Suppressor macrophage treated with lipopolysaccharide for 1 hour (primary cell): ENCODE data around the gene SEMA4B.
"Not testable (repeated sequence)": the region's sequence is repeated elsewhere in the genome, so short reads cannot be mapped to it uniquely, and the experiment has no call there.

Experiments used
- DNase-seq, 3 donors: peaks; one replicate each; pipeline ENCODE4 v3.0.0-alpha.2; 2020 to 2022

SEMA4B gene

DNA sequence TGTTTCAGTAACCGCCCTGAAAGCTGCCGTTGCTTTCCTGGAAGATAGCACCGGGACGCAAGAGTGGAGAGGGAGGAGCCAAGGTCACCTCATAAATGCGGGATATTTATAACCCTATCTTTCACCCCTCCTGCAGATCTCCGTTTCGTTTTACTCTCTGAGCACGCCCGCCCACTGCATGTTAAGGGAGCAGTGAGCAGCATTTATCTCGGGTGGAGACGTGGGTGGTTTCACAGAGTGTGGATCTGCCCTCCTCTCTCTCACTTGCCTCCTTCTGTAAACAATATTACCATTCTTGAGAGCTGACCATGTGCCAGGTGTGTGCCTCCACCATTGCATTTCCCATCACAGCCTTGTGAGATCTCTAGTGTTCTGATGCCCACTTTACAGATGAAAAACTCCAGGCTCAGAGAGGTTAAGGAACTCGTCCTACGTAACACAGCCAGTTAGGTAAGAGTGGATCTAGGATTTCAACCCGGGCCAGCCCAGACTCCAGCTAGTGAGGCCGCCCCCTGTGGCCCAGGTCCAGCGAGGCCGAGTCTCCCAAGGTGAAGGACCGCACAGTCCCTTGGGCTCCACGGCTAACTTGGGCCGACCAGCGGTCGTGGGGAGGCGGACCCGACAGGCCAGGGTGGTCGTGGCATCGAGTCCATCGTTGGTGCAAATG is 16.9 kb upstream of the SEMA4B start:
- no peak for DNase-seq

DNA sequence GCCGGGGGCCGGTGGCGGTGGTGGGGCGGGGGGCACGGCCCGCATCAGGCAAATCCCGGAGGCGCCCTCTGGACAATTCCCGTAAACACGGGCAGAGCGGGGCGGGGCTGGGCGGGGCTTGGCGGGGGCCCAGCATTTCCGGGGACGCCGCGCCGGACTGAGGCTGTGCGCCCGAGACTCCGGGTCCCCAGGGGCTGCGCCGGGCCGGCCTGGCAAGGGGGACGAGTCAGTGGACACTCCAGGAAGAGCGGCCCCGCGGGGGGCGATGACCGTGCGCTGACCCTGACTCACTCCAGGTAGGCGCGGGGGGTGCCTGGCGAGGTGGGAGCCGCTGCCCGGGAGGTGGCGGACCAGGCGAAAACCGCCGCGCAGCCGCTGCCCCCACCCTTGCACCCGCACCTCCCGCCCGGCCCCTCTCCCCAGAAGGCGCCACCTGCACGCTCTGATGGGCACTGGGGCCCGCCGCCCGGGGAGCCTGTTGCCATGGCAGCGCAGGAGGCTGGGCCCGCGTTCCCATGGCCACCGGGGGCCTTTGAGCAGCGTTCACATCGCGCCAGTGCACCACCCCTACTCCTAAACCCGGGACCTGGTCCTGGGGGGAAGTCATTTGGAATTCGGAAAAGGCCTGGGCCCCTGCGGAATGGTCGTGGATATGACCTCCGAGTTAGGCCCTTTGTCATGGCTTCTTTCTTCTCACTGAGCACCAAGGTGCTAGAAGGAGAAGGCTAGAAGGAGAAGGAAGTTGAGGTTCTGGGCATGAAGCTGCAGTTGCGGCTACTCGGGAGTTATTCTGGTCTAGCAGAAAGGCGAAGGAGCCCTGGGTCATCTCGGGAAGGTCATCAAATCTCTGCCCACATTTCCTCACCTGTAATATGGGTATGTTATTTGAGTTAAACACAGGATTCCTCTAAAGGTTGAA is 16.1 kb upstream of the SEMA4B start:
- DNase-seq: peak; percentile 34 to 70 (median 61)

DNA sequence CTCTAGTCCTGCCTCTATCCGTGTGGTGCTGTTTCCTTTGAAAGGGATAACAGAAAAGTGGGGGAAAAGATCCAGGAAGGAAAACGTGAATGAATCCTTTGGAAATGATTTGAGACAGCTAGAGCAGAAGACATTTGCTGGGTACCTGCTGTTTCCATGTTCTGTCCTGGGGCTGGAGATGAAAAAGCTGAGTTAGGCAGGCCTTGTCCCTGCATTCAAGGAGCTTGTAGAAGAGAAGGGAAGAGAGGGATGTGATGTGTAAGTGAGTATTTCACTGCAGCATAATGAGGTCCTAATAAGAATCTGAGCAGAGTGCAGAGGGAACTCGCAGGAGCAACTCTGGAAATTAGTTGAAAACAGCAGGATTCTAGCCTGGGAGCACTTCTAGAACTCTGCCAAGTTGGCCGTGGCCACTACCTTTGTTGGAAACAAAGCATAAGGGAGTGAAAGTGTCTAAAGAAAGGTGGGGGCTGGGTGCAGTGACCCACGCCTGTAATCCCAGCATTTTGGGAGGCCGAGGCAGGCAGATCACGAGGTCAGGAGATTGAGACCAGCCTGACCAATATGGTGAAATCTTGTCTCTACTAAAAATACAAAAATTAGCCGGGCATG is 13.8 kb upstream of the SEMA4B start:
- DNase-seq: no peak

DNA sequence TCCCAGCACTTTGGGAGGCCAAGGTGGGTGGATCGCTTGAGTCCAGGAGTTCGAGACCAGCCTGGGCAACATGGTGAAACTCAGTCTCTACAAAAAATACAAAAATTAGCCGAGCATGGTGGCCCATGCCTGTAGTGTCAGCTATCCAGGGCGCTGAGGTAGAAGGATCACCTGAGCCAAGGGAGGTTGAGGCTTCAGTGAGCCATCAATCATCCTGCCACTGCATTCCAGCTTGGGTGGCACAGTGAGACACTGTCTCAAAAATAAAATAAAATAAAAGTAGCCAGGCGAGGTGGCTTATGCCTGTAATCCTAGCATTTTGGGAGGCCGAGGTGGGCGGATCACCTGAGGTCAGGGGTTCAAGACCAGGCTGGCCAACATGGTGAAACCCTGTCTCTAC is 13.1 kb upstream of the SEMA4B start:
- DNase-seq: not testable (repeated sequence)

DNA sequence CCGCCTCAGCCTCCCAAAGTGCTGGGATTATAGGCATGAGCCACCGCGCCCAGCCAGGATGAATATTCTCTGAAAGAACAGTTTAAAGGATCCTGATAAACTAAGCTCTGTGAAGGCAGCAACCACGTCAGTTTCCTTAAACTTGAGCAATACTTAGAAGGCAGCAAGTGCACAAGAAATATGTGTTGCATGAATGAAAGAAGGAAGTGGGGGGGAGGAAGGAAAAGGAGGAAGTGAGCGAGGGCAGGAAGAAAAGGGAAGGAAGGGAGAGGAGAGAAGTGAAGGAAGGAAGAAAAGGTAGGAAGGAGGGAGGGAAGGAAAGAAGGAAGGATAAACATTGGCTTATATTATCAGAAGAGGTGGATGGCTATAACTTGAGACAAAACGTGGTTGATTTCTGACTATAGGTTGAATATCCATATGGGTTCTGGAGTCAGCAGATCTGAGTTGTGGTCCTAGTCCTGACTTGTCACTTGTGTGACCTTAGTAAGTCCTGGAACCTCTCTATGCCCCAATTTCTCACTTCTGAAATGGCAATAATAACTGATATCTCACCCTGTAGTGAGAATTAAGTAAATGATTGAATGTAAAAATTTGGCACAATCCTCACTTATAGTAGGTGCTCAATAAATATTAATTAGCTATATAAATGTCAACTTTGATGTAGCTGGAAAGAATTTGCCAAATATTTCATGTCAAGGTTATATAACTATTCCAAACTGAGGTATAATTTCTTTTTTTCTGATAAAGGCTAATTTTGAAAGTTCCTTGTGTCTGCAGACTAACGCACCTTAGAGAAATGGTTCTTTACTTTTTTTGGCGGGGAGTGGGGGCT is 12.0 kb upstream of the SEMA4B start:
- DNase-seq: peak; percentile 71 to 87 (median 85)

DNA sequence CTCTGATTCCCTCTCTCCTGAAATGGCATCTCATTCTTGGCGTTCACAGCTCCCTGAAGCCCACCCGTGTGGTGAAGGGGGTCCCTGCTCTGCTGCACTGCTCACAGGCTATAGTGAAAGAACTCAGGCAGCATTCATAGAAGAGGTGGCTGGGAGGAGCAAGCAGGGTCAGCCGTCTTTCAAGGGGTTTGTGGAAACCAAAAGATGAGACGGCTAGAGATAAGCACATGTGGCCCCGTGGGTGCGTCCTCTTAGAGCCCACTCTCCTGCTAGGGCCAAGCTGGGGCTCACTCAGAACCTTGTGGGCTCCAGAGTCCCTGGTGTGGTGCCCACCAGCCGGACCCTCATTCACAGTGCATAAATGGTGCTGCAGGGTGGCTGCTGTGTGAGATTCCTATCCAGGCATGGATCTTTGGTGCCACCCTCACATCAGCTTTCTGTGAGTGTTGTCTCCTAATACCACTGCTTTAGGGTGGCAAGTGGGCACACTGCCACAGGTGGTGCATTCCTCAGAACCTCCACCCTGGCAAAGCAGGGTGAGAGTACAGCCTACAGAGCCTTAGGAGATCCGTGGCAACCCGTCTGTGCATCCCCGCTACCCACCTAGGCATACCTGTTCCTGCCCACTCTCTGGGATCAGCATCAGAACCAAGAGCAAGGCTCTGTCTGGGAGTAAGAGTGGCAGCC is 11.2 kb upstream of the SEMA4B start:
- no peak for DNase-seq

DNA sequence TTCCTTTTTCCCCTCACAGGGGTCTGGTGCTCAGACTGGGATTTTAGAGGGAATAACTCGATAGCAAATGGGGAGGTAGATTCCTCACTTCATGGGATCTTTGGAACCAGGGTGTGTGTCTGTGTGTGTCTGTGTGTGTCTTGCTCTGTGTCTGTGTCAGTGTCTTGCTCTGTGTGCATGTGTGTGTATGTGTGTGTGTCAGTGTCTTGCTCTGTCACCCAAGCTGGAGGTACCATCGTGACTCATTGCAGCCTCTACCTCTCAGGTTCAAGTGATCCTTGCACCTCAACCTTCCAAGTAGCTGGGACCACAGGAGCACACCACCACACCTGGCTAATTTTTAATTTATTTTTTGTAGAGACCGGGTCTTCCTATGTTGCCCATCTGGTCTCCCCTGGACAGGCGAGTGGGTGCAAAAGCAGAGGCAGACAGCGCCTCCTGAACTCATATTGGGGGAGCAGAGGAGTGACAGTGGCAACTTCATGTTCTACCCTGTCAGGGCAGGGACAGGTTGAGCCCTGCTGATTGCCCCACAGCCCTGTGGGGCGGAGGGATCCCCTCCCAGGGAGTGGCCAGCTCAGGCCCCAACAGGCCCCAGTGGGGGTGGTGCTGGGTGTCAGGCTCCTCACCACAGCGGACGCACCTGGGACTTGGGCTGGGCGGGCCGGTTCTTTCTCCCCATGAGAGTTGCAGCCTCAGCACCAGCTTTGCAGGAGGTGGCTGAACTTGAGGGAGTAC is 10.4 kb upstream of the SEMA4B start:
- DNase-seq: no peak

DNA sequence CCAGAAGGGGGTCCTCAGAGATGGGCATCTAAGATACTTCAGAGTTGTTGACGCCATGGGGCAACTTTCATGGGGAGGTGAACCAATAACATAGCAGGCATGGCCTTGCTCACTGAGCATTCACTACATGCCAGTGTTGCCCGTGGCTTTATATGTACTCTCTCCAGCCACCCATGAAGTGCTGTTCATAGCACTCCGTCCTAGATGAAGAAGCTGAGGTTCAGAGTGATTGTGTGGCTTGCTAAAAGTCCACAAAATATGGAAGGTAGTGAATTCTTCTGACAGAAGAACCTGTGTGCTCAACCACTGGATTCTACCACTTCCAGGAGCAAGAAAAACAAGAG is 9.8 kb upstream of the SEMA4B start:
- DNase-seq: no peak

DNA sequence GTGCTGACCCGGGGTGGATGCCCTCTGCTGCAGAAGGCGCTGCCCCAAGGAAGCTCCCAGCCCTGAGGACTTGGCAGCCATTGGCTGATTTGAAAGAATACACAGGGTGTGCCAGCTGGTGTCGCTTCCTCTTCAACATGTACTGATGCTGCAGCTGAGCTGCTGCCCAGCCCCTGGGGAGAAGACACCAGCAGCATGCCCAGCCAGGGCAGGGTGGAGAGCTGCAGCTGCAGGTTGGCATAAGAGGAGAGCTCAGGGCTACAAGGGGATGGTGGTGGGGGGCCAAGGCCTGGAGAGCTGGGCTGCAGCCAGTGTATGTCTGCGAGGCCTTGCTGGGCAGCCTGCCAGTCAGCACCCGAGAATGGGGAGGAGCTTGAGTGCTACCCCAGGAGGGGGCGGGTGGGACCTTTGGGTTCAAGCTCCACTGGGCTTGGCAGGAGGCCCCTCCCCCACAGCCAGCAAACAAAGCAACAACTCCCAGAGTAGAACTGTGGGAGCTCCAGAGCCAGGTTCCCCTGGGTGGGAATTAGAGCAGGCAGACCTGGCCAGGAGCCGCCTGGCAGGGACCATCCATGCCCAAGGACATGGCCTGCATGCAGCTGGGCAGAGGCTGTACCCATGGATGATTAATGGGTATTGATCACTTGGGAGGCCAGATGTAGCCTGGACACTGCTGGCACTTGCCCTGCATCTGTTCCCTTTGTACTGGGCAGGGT is 9.2 kb upstream of the SEMA4B start:
- peak; percentile 53 to 56 (median 55) for DNase-seq

DNA sequence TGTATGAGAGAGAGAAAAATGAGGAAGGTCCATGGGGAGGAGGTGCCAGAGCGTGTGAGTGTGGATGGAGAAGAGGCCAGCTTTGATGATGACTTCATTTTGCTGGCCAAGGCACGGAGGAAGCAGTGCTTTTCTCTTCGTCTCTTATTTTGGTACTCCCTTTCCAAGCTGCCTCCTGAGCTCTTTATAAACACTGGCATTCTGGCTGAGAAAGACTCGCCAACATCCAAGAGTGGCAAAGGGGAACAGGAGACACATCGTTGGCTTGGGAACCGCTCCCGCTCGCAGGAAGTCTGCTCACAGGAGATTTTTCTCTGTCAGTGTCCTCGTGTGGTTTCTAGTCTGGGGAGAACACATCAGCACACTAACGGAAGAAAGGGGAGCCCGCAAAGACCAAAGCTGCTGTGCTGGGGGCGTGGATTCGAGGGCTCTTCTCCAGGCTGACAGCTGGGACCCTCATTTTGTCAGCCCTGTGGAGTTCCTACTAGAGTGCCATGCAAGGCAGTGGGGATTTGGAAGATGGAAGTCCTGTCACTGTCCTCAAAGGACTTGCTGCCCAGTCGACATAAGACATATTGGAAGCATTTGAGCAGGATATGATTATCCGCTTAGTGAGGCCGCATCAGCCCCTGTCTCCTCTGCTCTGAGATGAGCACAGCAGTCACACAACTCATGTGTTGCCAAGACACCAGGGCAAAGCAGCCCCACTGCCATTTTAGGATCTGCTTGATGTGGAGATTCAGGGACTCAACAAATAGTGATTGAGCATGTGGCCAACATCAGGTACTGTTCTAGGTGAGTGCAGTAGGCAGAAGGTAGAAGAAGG is 8.0 kb upstream of the SEMA4B start:
- peak; percentile 66 to 70 (median 69) for DNase-seq

DNA sequence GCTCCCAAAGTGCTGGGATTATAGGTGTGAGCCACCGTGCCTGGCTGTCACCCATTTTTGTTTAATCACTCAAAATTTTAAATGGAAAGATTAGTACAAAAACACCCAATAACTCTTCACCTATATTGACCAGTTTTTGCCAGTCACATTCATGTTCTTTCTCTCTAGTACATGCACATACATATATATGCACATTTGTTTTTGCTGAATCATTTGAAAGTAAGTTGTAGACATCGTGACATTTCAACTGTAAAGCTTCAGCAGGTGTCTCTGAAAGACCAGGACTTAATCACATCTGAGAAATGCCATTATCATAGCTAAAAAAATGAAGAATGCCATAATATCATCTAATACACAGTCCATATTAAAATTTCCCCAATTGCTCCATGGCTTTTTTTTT is 6.5 kb upstream of the SEMA4B start:
- DNase-seq: no peak

DNA sequence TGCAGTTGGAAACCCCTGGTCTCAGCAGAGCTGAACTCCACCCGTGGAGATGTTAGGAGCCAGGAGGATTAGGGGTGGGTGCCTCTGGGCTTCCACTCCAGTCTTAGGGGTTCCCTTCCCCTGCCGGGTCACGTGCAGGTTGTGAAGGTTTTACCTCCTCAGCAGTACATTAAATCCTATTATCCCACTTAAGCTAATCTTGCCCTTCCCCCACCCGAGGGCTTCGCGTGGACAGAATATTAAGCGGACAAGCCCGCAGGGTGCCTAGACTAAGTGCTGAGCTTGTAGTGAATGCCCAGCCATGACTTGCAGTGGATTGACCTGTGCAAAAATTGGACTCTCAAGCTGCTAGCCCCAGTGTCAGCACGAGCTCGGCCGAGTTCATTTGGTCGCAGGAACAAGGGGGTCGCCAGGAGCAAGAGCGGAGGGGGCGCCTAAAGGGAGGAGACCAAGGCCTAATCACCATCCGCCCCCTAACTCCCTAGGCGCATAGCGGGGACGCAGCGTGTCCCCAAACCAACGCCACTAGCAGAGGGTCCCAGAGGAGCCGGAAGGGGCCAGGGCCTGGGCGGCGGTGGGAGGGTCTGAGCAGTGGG is 498 bp upstream of the SEMA4B start:
- no peak for DNase-seq

DNA sequence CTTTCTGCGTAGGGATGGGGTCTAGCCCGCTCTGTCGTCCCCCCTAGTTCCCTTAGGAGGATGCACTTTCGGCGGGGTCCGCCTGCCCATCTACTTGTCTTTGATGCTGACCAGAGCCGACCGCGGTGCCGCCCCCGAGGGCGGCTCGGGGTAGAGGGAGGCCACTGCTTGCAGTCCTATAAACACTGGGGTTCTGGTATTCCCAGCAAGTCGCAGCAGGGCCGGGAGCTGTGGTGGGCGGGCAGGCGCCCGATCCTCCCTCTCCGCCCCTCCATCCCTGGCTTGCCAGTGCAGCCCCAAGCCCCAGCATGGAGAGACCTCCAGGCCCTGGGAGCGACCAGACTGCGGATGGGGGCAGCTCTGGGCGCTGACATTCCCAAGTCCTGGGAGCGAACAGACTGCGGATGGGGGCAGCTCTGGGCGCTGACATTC is 830 bp downstream of the SEMA4B start:
- peak in 1 of 3 donors; percentile 10 for DNase-seq

DNA sequence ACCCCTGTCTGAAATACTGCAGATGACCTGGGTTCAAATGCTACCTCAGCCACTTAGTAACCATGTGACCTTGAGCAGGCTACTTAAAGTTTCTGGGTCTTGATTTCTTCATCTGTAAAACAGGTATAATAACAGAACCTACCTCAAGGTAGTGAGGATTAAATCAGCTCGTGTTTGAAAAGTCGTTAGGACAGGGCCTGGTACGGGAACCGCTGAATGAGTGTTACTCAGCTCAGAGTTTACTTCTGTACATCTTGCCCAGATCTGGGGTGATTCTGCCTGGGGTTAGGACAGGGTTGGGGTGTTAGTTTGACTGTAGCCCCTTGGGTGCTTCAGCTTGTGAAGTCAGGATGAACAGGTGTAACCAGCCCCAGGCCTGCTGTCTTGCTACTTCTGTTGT is 1.8 kb downstream of the SEMA4B start:
- no peak for DNase-seq

DNA sequence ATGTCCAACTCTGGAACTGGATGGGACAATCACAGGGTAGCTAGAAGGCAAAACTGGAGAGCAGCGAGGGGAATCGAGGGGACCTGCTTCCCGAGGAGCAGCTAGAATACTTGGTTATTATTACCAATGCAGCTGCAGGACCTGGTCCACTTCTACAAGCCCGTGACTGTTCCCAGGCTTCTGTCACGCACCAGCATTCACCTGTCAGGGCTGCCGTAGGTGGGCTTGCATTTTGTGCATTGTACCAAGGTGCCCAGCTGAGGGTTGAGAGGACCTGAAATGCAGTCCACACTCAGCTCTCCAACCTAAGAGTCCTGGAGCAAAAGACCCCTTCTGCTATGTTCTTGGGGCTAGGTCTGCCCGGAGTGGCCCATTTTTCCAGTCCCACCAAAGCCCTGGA is 2.3 kb downstream of the SEMA4B start:
- DNase-seq: no peak

DNA sequence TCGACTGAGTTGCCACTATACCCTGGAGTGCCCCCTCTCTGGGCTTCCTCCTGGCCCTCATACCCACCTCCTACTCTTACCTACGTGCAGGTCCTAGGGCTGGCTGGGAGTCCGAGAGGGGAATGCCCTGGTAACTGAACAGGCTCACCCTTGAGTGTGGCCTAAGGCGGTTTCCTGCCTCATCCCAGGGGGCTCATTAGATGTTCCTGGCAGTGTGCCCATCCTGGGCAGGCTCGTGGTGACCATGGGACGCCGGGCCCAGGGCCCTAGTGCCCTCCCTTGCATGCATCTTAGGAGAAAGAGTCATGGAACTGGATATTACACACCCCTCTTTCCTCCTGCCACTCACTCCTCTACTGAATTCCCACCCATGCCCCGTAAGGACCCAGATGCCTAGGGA is 2.8 kb downstream of the SEMA4B start:
- DNase-seq: no peak

DNA sequence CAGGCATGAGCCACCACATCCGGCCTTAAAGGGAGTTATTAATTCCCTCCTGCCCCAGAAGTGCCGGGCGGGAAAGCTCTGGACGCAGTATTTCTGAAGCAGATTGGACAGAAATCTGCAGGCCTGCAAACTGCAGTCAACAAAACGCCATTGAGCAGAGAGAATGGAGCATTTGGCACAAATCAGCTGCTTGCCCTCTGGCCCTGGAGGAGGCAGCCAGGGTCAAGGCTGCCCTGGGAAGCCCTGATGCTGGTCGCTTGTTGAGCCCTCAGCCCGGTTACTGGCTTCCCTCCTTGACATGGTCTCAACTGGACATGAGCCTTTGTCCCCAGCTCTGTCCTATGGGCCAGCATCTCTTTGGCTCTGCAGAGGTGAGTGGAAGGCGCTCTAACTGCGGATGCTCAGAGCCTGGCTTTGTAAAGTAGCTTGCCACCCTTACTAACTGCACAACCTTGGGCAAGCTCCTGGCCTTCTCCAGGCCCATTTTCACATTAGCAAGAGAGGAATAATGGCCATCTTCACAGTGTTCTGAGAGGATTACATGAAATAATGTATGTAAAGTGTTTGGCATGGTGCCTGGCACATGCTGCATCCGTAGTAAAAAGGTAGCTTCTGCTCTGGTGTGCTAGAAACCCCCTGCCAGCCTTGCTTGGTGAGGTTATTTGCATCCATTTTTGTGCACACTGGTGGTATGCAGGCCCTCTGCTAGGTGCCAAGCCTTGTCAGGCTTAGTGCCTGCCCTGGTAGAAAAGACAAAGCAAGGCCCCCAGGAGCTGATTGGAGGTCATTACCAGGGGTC is 4.1 kb downstream of the SEMA4B start:
- DNase-seq: no peak

DNA sequence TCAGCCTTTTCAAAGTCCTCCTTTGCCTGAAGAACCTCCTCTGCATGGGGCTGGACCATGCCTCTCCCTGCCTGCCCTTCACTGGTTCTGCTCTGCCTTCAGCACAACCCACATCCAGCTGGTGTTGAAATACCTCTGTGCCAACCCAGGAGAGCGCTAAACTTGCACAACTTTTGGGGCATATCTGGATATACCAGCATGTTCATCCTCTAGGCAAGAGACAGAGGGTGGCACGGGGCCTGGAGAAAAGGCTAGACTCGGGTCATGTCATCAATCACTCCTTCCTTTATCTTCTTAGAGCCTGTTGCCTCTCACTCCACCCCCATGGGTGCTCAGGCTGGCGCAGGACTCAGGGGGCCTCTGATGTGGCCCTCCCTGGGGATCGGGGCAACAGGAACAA is 4.8 kb downstream of the SEMA4B start:
- peak in 2 of 3 donors; percentile 30 to 57 for DNase-seq

DNA sequence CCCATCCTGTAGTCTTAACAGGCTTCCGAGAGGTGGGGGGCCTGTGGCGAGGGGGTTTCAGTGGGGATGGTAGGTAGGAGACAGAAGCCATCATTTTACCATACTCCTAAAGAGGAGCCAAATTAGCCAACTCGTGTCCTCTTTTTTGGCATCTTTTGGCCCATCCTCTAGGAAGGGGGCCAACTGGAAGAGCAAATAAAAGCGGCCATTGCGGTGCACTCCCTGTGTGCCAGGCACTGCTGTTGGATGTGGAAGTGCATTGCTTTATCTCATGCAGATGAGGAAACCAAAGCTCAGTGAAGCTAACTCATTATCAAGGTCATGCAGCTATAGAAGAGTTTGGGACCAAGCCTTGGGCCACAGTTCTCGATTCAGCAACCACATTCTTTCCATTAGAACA is 6.1 kb downstream of the SEMA4B start:
- DNase-seq: no peak
